ENCODE data around the gene BRINP2. TPM values are rescaled to one million over a fixed set of nuclear protein-coding genes. Genes with fewer than 3 reads are reported as not detected.

The BRINP2 gene
- total RNA-seq, 4 donors from 2014 or later: not detected

GRCh38 chr1:177206831-177207355 lies 36.1 kb downstream of the BRINP2 start:
- Histone ChIP-seq H3K4me1 (peaks cover 7 to 10% of the 10 kb centered on the region in 2 donors), H3K4me3 (replicated peaks in 1 of 3) (no peak overlapping the region), H3K27me3 (no peaks in the 10 kb centered on the region), H3K36me3 (no peaks in the 10 kb centered on the region), H3K27ac (no peak overlapping the region), H3K9me3 (no peaks in the 10 kb centered on the region)
- no peak for DNase-seq
- intact Hi-C loops (cut with DNase I): no loop called here
- TF ChIP-seq POLR2A (IDR thresholded peaks at IDR 0.05): no peak
- TF ChIP-seq CTCF (IDR thresholded peaks at IDR 0.05): no peak

- WGBS, 2 donors: 83 to 90% methylated on average over 4 of the region's 4 CpGs
- TF ChIP-seq CTCF (IDR thresholded peaks at IDR 0.05): no peak
- no peak for TF ChIP-seq POLR2A (IDR thresholded peaks at IDR 0.05)
Observed at GRCh38 chr1:177208920-177209319, 38.2 kb downstream of the BRINP2 start.

GRCh38 chr1:177209357-177209756 lies 38.6 kb downstream of the BRINP2 start:
- DNase-seq: peak; percentile 75 to 80
- Histone ChIP-seq H3K4me1 (peaks cover 7 to 10% of the 10 kb centered on the region in 2 donors), H3K27me3 (no peaks in the 10 kb centered on the region), H3K27ac (no peak overlapping the region), H3K9me3 (no peaks in the 10 kb centered on the region), H3K4me3 (replicated peaks in 1 of 3) (no peak overlapping the region), H3K36me3 (no peaks in the 10 kb centered on the region)
- intact Hi-C loops (cut with DNase I): no loop called here
- no peak for TF ChIP-seq CTCF (IDR thresholded peaks at IDR 0.05)
- no peak for TF ChIP-seq POLR2A (IDR thresholded peaks at IDR 0.05)
- WGBS, 2 donors: 15 to 23% methylated on average over 3 of the region's 3 CpGs

More at GRCh38 chr1:177208920-177209319, 38.2 kb downstream of the BRINP2 start:
- intact Hi-C loops (cut with DNase I): no loop called here
- DNase-seq: no peak
- Histone ChIP-seq H3K9me3 (no peaks in the 10 kb centered on the region), H3K4me3 (replicated peaks in 1 of 3) (no peak overlapping the region), H3K36me3 (no peaks in the 10 kb centered on the region), H3K27ac (no peak overlapping the region), H3K4me1 (peaks cover 7 to 10% of the 10 kb centered on the region in 2 donors), H3K27me3 (no peaks in the 10 kb centered on the region)

GRCh38 chr1:177210071-177210470 lies 39.3 kb downstream of the BRINP2 start:
- Histone ChIP-seq H3K9me3 (no peaks in the 10 kb centered on the region), H3K27ac (no peak overlapping the region), H3K27me3 (no peaks in the 10 kb centered on the region), H3K4me1 (peaks cover 7 to 10% of the 10 kb centered on the region in 2 donors), H3K36me3 (no peaks in the 10 kb centered on the region), H3K4me3 (replicated peaks in 1 of 3) (no peak overlapping the region)
- no peak for DNase-seq
- TF ChIP-seq CTCF (IDR thresholded peaks at IDR 0.05) (no peak), POLR2A (IDR thresholded peaks at IDR 0.05) (no peak)
- intact Hi-C loops (cut with DNase I): no loop called here

- TF ChIP-seq CTCF (IDR thresholded peaks at IDR 0.05) (no peak), POLR2A (IDR thresholded peaks at IDR 0.05) (no peak)
- 33 to 43% methylated on average over 4 of the region's 4 CpGs for WGBS, 2 donors
Observed at GRCh38 chr1:177211231-177211630, 40.5 kb downstream of the BRINP2 start.

More at GRCh38 chr1:177211231-177211630, 40.5 kb downstream of the BRINP2 start:
- H3K27ac ChIP-seq: no peak overlapping the region
- H3K27me3 ChIP-seq: no peaks in the 10 kb centered on the region
- no peaks in the 10 kb centered on the region for H3K36me3 ChIP-seq
- intact Hi-C loops (cut with DNase I): no loop called here
- H3K9me3 ChIP-seq: no peaks in the 10 kb centered on the region
- H3K4me1 ChIP-seq: peaks cover 7 to 10% of the 10 kb centered on the region in 2 donors
- no peak for DNase-seq
- H3K4me3 ChIP-seq (replicated peaks in 1 of 3): no peak overlapping the region

Measured in thyroid gland (tissue), 4 donors.